Measurements from ENCODE around the gene ZFPL1.

ZFPL1 gene

DNA sequence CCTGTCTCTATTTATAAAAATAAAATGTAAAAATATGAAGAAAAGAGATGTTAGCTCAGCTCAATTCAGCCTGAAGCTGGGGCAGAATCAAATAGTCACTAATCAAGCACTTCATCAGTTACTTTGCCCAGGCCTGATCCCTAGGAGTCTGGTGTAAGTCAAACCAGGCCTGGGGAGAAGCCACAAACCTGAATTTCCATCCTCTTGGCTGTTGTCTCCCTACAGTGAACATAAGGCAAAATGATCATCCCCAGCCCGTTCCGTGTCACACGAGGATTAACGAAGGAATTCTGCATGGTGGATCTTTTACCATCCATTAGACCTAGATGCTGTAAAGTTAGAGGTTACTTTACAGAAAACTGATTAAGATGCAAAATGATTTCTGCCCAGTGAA, 19.2 kb upstream of the ZFPL1 start:
- no peaks in the 10 kb centered on the region for H3K36me3 ChIP-seq (ENCODE audit: control insufficient read depth, insufficient read depth, low read length)
- H3K27me3 ChIP-seq (ENCODE audit: control insufficient read depth, insufficient read depth, low read length), result no peaks in the 10 kb centered on the region
- H3K9ac ChIP-seq (ENCODE audit: low read depth, low read length), result no peak overlapping the region
- peaks cover 7% of the 10 kb centered on the region for H3K4me1 ChIP-seq (ENCODE audit: control insufficient read depth, insufficient read depth, low read length)
- no peaks in the 10 kb centered on the region for H3K9me3 ChIP-seq (ENCODE audit: control insufficient read depth, insufficient read depth, low read length)
- no peak overlapping the region for H3K4me3 ChIP-seq (ENCODE audit: low read depth, low read length)

DNA sequence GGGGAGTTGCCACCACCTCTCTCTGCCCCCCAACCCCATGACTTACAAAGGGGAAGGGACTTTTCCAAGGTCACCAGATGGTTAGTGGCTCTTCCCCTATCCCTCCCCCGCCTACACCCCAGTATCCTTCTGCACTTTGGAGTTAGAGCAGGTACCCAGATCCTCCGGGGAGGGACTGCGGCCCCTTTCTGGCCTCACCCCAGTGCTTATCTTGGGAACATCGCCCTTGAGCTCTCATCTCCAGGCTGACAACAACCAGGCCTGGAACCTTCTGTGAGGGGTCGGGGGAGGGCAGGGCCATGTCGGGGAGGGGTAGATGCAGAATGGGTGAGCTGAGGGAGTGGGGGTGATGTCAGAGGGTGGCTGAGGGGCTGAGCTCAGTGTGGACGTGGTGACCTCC, 18.2 kb upstream of the ZFPL1 start:
- Histone ChIP-seq H3K27me3 (ENCODE audit: control insufficient read depth, insufficient read depth, low read length) (no peaks in the 10 kb centered on the region), H3K9me3 (ENCODE audit: control insufficient read depth, insufficient read depth, low read length) (no peaks in the 10 kb centered on the region), H3K9ac (ENCODE audit: low read depth, low read length) (peak overlapping the region; percentile 60), H3K4me3 (ENCODE audit: low read depth, low read length) (no peak overlapping the region), H3K36me3 (ENCODE audit: control insufficient read depth, insufficient read depth, low read length) (no peaks in the 10 kb centered on the region), H3K4me1 (ENCODE audit: control insufficient read depth, insufficient read depth, low read length) (peaks cover 7% of the 10 kb centered on the region)

DNA sequence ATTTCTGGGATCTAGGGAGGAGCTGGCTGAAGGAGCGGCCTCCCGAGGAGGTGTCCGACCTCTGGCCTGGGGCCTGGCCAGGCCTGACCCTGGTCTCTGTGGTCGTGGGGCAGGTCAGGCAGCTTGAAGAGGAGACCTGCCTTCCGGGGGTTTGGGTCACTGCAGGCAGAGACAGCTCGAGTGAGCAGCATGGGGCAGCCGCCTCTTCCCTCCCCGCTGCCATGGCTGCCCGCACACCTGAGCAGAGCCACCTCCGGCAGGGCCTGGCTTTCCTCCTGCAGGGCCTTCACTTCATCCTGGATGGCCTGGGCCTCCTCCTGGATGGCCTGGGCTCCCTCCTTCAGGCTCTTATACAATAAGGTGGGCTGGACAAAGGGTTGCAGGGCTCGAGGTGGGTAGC, 17.7 kb upstream of the ZFPL1 start:
- H3K27me3 ChIP-seq (ENCODE audit: control insufficient read depth, insufficient read depth, low read length), result no peaks in the 10 kb centered on the region

DNA sequence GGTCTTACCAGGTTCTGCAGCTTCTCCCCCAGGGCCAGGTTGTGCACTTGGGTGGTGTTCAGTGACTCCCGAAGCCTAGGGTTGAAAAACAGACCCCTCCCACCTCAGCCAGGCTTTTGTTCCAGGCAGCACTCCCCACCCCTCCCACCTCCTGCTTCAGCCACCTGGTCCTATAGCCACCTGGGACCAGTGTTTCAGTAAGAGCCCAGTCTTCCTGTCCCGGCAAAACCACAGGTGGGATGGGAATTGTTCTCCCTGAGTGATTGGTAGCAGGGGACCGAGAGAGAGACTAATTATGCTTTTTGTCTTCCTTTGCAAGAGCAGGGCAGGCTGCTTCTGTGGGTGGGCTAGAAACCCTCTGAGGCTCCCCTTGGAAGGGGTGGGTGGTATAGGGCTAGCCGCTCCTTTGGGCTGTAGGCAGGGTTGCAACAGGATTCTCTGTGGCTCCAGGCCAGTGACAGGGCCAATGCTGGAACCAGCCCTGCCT, 17.2 kb upstream of the ZFPL1 start:
- H3K27me3 ChIP-seq (ENCODE audit: control insufficient read depth, insufficient read depth, low read length), result no peaks in the 10 kb centered on the region
- no peaks in the 10 kb centered on the region for H3K9me3 ChIP-seq (ENCODE audit: control insufficient read depth, insufficient read depth, low read length)
- peak overlapping the region; percentile 60 for H3K9ac ChIP-seq (ENCODE audit: low read depth, low read length)
- H3K4me1 ChIP-seq (ENCODE audit: control insufficient read depth, insufficient read depth, low read length), result peaks cover 7% of the 10 kb centered on the region
- peak overlapping the region; percentile 13 for H3K4me3 ChIP-seq (ENCODE audit: low read depth, low read length)
- H3K36me3 ChIP-seq (ENCODE audit: control insufficient read depth, insufficient read depth, low read length), result no peaks in the 10 kb centered on the region

More for the DNA sequence above, 17.7 kb upstream of the ZFPL1 start:
- H3K4me3 ChIP-seq (ENCODE audit: low read depth, low read length), result peak overlapping the region; percentile 13
- peak overlapping the region; percentile 60 for H3K9ac ChIP-seq (ENCODE audit: low read depth, low read length)
- peaks cover 7% of the 10 kb centered on the region for H3K4me1 ChIP-seq (ENCODE audit: control insufficient read depth, insufficient read depth, low read length)
- H3K36me3 ChIP-seq (ENCODE audit: control insufficient read depth, insufficient read depth, low read length), result no peaks in the 10 kb centered on the region
- H3K9me3 ChIP-seq (ENCODE audit: control insufficient read depth, insufficient read depth, low read length), result no peaks in the 10 kb centered on the region

DNA sequence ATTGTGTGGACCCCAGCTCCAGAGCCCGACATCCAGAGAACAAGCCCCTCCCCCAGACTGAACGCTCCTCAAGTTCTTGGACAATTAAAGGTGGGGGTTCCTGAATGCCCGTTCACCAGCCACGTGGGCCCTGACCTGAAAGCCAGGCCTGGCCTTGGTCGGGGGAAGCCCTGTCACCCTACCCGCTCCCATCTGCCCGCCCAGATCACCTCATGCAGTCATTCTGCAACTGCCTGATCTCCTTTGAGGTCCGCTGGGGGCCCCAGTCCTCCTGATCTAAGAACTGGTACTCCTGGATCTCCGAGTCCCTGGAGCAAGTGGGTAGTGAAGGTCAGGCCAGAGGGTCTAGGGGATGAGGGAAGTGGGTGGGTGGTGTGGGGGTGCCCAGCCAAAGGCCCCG, 16.6 kb upstream of the ZFPL1 start:
- peaks cover 7% of the 10 kb centered on the region for H3K4me1 ChIP-seq (ENCODE audit: control insufficient read depth, insufficient read depth, low read length)
- H3K4me3 ChIP-seq (ENCODE audit: low read depth, low read length), result no peak overlapping the region
- no peaks in the 10 kb centered on the region for H3K27me3 ChIP-seq (ENCODE audit: control insufficient read depth, insufficient read depth, low read length)
- H3K9me3 ChIP-seq (ENCODE audit: control insufficient read depth, insufficient read depth, low read length), result no peaks in the 10 kb centered on the region
- no peaks in the 10 kb centered on the region for H3K36me3 ChIP-seq (ENCODE audit: control insufficient read depth, insufficient read depth, low read length)
- no peak overlapping the region for H3K9ac ChIP-seq (ENCODE audit: low read depth, low read length)

DNA sequence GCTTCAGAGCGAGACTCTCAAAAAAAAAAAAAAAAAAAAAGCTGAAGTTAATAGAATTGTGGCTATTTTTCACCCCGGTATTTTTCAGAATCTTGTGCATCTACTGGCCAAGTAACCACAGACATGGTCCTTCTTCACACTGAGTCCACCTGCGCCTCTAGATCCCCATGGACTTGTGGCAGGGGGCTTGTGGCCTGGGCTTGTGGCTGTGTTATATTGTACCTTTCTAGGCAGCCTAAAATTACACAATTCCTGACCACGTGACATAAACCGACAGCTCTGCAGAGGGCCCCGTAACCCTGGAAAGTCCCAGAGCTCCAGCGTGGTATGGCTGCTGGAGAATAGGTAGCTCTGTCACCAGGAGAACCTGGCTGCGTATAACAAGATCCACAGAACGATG, 14.8 kb upstream of the ZFPL1 start:
- Histone ChIP-seq H3K4me1 (ENCODE audit: control insufficient read depth, insufficient read depth, low read length) (peaks cover 7% of the 10 kb centered on the region), H3K27me3 (ENCODE audit: control insufficient read depth, insufficient read depth, low read length) (no peaks in the 10 kb centered on the region), H3K4me3 (ENCODE audit: low read depth, low read length) (no peak overlapping the region), H3K9me3 (ENCODE audit: control insufficient read depth, insufficient read depth, low read length) (no peaks in the 10 kb centered on the region), H3K36me3 (ENCODE audit: control insufficient read depth, insufficient read depth, low read length) (no peaks in the 10 kb centered on the region), H3K9ac (ENCODE audit: low read depth, low read length) (no peak overlapping the region)

DNA sequence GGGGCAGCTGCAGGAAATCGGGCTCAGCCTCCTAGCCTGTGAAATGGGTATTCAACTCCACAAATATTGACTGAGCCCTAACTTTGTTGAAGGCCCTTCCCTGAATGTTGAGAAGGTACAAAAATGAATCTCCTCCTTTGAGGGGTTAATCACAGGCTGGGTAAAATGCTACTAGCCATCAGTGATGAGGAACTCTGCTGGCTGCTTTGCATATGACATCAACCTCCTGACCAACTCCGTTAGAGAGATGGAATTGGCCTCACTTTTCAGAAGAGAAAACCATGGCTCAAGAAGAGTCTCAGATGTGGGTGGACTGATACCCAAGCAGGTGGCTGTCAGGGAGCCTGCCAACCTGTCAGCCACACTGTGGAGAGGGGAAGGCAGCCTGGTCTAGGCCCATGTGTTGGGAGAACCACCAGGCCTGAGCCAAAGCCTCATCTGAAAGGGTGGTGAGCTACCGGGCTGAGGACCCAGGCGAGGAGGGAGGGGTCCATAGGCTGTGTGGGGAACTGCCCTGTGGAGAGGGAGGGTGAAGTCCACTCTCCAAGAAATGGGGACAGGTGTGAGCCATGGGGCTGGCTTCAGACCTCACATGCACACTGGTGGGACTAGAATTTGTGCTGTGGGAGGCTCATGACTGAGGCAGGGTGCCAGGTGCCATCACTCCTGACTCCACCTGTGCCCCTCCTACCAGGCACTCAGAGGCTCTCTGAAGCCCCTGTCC, 12.0 kb upstream of the ZFPL1 start:
- H3K9me3 ChIP-seq (ENCODE audit: control insufficient read depth, insufficient read depth, low read length), result no peaks in the 10 kb centered on the region
- H3K27me3 ChIP-seq (ENCODE audit: control insufficient read depth, insufficient read depth, low read length), result no peaks in the 10 kb centered on the region
- H3K36me3 ChIP-seq (ENCODE audit: control insufficient read depth, insufficient read depth, low read length), result peaks cover 13% of the 10 kb centered on the region
- no peak overlapping the region for H3K4me3 ChIP-seq (ENCODE audit: low read depth, low read length)
- H3K4me1 ChIP-seq (ENCODE audit: control insufficient read depth, insufficient read depth, low read length), result peaks cover under 1% of the 10 kb centered on the region
- H3K9ac ChIP-seq (ENCODE audit: low read depth, low read length), result no peak overlapping the region

DNA sequence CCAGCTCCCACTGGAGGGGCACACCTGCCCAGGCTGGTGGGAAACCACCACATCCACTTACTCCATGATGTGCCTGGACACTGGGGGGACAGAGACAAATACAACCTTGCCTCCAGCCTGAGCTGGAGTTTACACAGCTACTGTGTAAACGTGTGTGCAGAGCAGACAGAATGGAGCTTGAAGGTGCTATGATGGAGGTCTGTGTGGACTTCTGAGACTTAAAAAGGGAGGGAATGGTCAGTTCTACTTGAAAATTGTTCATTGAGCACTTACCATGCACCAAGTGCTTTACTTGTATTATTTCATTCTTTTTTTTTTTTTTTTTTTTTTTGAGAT, 11.4 kb upstream of the ZFPL1 start:
- H3K9ac ChIP-seq (ENCODE audit: low read depth, low read length), result no peak overlapping the region

DNA sequence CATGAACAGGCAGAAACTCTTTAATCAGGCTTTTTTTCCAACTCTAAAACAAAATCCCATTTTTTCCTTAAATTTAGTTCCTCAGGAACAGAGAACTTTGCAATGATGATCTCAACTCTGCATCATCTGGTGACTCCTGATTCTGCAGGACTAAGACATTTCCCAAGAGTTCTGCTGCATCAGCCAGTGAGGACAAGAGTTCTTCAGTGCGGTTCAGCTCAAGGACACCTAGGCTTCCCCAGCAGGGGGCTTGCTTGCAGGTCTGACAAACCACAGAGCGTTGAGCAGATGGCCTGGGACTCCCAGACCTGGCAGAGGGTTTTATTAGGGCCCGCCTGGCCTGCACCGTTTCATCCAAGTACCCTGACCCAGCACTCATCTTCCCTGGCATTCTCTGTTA, 6.6 kb upstream of the ZFPL1 start:
- no peak overlapping the region for H3K4me3 ChIP-seq (ENCODE audit: low read depth, low read length)
- H3K36me3 ChIP-seq (ENCODE audit: control insufficient read depth, insufficient read depth, low read length), result peaks cover 40% of the 10 kb centered on the region
- no peaks in the 10 kb centered on the region for H3K27me3 ChIP-seq (ENCODE audit: control insufficient read depth, insufficient read depth, low read length)
- H3K9me3 ChIP-seq (ENCODE audit: control insufficient read depth, insufficient read depth, low read length), result no peaks in the 10 kb centered on the region
- H3K9ac ChIP-seq (ENCODE audit: low read depth, low read length), result no peak overlapping the region
- H3K4me1 ChIP-seq (ENCODE audit: control insufficient read depth, insufficient read depth, low read length), result no peaks in the 10 kb centered on the region

More for the DNA sequence above, 11.4 kb upstream of the ZFPL1 start:
- Histone ChIP-seq H3K36me3 (ENCODE audit: control insufficient read depth, insufficient read depth, low read length) (peaks cover 18% of the 10 kb centered on the region), H3K27me3 (ENCODE audit: control insufficient read depth, insufficient read depth, low read length) (no peaks in the 10 kb centered on the region), H3K9me3 (ENCODE audit: control insufficient read depth, insufficient read depth, low read length) (no peaks in the 10 kb centered on the region), H3K4me3 (ENCODE audit: low read depth, low read length) (no peak overlapping the region), H3K4me1 (ENCODE audit: control insufficient read depth, insufficient read depth, low read length) (no peaks in the 10 kb centered on the region)

DNA sequence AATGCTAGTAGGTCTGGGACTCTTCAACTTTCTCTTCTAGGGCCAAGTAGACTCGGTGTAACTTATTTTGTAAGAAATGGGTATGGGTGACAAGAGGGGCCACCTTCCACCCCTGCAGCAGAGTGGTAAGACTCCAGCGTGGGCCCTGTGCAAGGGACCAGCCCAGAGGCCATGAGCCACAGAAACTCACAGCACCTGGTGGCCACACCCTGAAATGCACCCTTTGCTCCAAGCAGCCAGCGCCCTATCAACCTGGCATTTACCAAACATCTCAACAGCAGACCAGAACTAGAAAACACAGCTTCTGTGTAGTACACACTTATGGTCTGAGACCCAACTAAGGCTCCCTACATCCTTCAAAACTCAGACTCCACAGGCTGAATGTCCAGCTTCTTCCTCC, 5.9 kb upstream of the ZFPL1 start:
- Histone ChIP-seq H3K36me3 (ENCODE audit: control insufficient read depth, insufficient read depth, low read length) (peaks cover 40% of the 10 kb centered on the region), H3K4me3 (ENCODE audit: low read depth, low read length) (no peak overlapping the region), H3K9me3 (ENCODE audit: control insufficient read depth, insufficient read depth, low read length) (no peaks in the 10 kb centered on the region), H3K27me3 (ENCODE audit: control insufficient read depth, insufficient read depth, low read length) (no peaks in the 10 kb centered on the region), H3K4me1 (ENCODE audit: control insufficient read depth, insufficient read depth, low read length) (peaks cover 5% of the 10 kb centered on the region), H3K9ac (ENCODE audit: low read depth, low read length) (no peak overlapping the region)

DNA sequence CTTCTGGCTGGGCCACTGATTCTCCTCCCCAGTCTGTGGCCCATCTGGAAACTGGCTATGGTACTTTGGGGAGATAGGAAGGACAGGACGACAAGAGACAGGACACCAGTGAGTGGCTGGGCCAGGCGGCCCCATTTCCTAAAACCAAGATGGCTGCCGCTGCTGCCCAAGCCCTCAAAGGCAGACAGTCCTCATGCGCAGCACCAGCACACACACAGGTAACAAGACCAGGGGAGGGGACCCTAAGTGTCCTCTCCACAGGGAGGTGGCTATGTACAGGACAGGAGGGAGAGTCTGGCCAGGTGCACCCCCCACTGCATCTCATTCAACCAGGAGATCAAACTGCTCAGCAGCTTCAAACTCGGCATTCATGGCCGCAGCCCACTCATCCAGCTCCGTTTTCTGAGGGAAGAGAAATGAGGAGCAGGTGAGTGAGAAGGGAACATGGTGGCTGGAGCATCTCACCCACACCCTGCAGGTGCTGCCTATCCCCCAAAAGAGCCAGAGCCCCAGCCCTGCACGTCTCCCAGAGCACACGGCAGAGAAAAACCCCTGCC, 5.2 kb upstream of the ZFPL1 start:
- Histone ChIP-seq H3K9me3 (ENCODE audit: control insufficient read depth, insufficient read depth, low read length) (no peaks in the 10 kb centered on the region), H3K9ac (ENCODE audit: low read depth, low read length) (no peak overlapping the region), H3K4me1 (ENCODE audit: control insufficient read depth, insufficient read depth, low read length) (peaks cover 5% of the 10 kb centered on the region), H3K27me3 (ENCODE audit: control insufficient read depth, insufficient read depth, low read length) (no peaks in the 10 kb centered on the region), H3K4me3 (ENCODE audit: low read depth, low read length) (no peak overlapping the region), H3K36me3 (ENCODE audit: control insufficient read depth, insufficient read depth, low read length) (peaks cover 40% of the 10 kb centered on the region)

DNA sequence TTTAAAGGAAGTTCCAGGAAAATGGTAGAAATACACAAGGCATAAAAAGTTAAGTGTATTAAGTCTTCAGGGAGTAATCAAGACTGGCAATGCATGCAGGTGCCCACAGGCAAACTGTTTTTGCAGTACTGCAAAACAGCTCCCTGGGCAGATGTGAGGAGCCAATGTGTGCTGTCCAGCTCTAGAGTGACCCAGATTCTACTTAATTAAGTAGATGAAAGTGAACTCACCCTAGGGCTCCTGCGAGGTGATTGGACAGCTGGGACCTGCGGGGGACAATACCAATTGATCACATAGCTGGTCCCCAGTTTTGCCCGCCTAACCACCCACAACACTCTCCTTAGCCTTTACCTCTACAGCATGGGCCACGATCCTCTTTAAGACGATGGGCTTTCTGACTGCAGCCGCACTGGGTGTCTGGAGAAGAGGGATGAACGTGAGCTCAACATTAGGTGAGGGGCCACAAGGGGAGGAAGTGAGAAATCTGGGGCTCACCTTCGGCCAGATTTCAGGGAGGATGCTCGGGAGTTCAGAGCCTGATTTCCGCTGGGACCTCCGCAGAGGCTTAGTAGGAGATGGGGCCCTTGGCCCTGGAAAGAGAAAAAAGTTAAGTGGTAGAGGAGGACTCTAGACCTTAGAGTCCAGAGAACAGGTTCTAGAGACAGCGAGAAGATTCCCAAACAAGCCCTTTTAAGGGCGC, 738 bp upstream of the ZFPL1 start:
- peaks cover 5% of the 10 kb centered on the region for H3K4me1 ChIP-seq (ENCODE audit: control insufficient read depth, insufficient read depth, low read length)
- H3K4me3 ChIP-seq (ENCODE audit: low read depth, low read length), result peak overlapping the region; percentile 96
- H3K36me3 ChIP-seq (ENCODE audit: control insufficient read depth, insufficient read depth, low read length), result peaks cover 34% of the 10 kb centered on the region
- no peaks in the 10 kb centered on the region for H3K27me3 ChIP-seq (ENCODE audit: control insufficient read depth, insufficient read depth, low read length)
- peak overlapping the region; percentile 93 for H3K9ac ChIP-seq (ENCODE audit: low read depth, low read length)
- H3K9me3 ChIP-seq (ENCODE audit: control insufficient read depth, insufficient read depth, low read length), result no peaks in the 10 kb centered on the region
